ENCODE data around the gene NDRG2. TPM values are rescaled to one million over a fixed set of nuclear protein-coding genes. Genes with fewer than 3 reads are reported as not detected.

Gene NDRG2
- total RNA-seq, 1 experiment from 2014 or later, result 0.82 TPM

- Mint-ChIP-seq H3K36me3 (ENCODE audit: insufficient read depth, unreplicated experiment) (no peaks in the 10 kb centered on the region), H3K27me3 (ENCODE audit: insufficient read depth, unreplicated experiment) (no peaks in the 10 kb centered on the region), H3K4me3 (ENCODE audit: unreplicated experiment) (no peak overlapping the region), H3K27ac (ENCODE audit: low read depth, unreplicated experiment) (no peak overlapping the region), H3K4me1 (ENCODE audit: insufficient read depth, unreplicated experiment) (peaks cover 3% of the 10 kb centered on the region), H3K9me3 (ENCODE audit: unreplicated experiment) (no peaks in the 10 kb centered on the region)
- ChIA-PET POLR2A (interaction anchor here (0.6 to 0.7 kb wide), 2 partner anchors 10 to 152 kb away, joined by 3 to 4 read pairs; no protein-coding TSS in a partner anchor), CTCF (interaction anchor here (1.0 to 11.9 kb wide), 6 partner anchors 6 to 285 kb away, joined by 3 to 147 read pairs (median 4); no protein-coding TSS in a partner anchor)
- no peak for DNase-seq (ENCODE audit: unreplicated experiment)
- BruUV-seq (replicated peaks), result no TSS peak
- intact Hi-C loops (cut with micrococcal nuclease), result loop anchor here (10.0 kb wide), 1 partner anchor 654 kb away; no protein-coding TSS in a partner anchor
- no peak for TF ChIP-seq CTCF (IDR thresholded peaks at IDR 0.05; ENCODE audit: unreplicated experiment)
Measured at GRCh38 chr14:20978687-20979086, 46.2 kb downstream of the NDRG2 start.

GRCh38 chr14:20976291-20976690, 48.6 kb downstream of the NDRG2 start:
- no TSS peak for BruUV-seq (replicated peaks)
- TF ChIP-seq CTCF (IDR thresholded peaks at IDR 0.05; ENCODE audit: unreplicated experiment), result no peak
- Mint-ChIP-seq H3K4me1 (ENCODE audit: insufficient read depth, unreplicated experiment) (peaks cover 15% of the 10 kb centered on the region), H3K36me3 (ENCODE audit: insufficient read depth, unreplicated experiment) (no peaks in the 10 kb centered on the region), H3K4me3 (ENCODE audit: unreplicated experiment) (no peak overlapping the region), H3K27me3 (ENCODE audit: insufficient read depth, unreplicated experiment) (no peaks in the 10 kb centered on the region), H3K27ac (ENCODE audit: low read depth, unreplicated experiment) (no peak overlapping the region), H3K9me3 (ENCODE audit: unreplicated experiment) (no peaks in the 10 kb centered on the region)
- DNase-seq (ENCODE audit: unreplicated experiment), result no peak
- intact Hi-C loops (cut with micrococcal nuclease), result loop anchor here (10.0 kb wide), 1 partner anchor 651 kb away; no protein-coding TSS in a partner anchor
- CTCF ChIA-PET, result interaction anchor here (0.6 to 7.4 kb wide), 4 partner anchors 7 to 364 kb away, joined by 3 to 147 read pairs (median 3); no protein-coding TSS in a partner anchor
- POLR2A ChIA-PET, result interaction anchor here (1.0 to 1.4 kb wide), 2 partner anchors 10 to 13 kb away, joined by 3 read pairs; no protein-coding TSS in a partner anchor

- no peak overlapping the region for H3K27ac Mint-ChIP-seq (ENCODE audit: low read depth, unreplicated experiment)
- CTCF ChIA-PET, result interaction anchor here (0.6 to 7.4 kb wide), 20 partner anchors 10 to 1246 kb away, joined by 3 to 147 read pairs (median 4); partner anchors contain the start of gene RNASE7
Measured at GRCh38 chr14:20973501-20973900, 51.4 kb downstream of the NDRG2 start.

More at GRCh38 chr14:20973501-20973900, 51.4 kb downstream of the NDRG2 start:
- no peak for DNase-seq (ENCODE audit: unreplicated experiment)
- Mint-ChIP-seq H3K9me3 (ENCODE audit: unreplicated experiment) (no peaks in the 10 kb centered on the region), H3K4me1 (ENCODE audit: insufficient read depth, unreplicated experiment) (peaks cover 16% of the 10 kb centered on the region), H3K36me3 (ENCODE audit: insufficient read depth, unreplicated experiment) (peaks cover 4% of the 10 kb centered on the region), H3K27me3 (ENCODE audit: insufficient read depth, unreplicated experiment) (no peaks in the 10 kb centered on the region), H3K4me3 (ENCODE audit: unreplicated experiment) (no peak overlapping the region)
- no TSS peak for BruUV-seq (replicated peaks)
- intact Hi-C loops (cut with micrococcal nuclease), result loop anchor here (5.0 to 10.0 kb wide), 2 partner anchors 341 to 649 kb away; no protein-coding TSS in a partner anchor
- POLR2A ChIA-PET, result interaction anchor here (0.6 to 2.9 kb wide), 4 partner anchors 14 to 354 kb away, joined by 3 to 26 read pairs (median 4); partner anchors contain the start of gene SLC39A2
- no peak for TF ChIP-seq CTCF (IDR thresholded peaks at IDR 0.05; ENCODE audit: unreplicated experiment)

Measured in MCF 10A (cell line).